Measurements from ENCODE around the gene DIP2B.

Gene DIP2B

GRCh38 chr12:50615145-50615906, 110.5 kb downstream of the DIP2B start:
- DNase-seq (ENCODE audit: low read depth) = no peak
- TF ChIP-seq CTCF (IDR thresholded peaks at IDR 0.05; ENCODE audit: control insufficient read depth, extremely low read depth, insufficient read depth) = no peak
- no peak overlapping the region for H3K4me3 ChIP-seq (ENCODE audit: low read depth, low read length)

- TF ChIP-seq CTCF (IDR thresholded peaks at IDR 0.05; ENCODE audit: control insufficient read depth, extremely low read depth, insufficient read depth) = no peak
- H3K4me3 ChIP-seq (ENCODE audit: low read depth, low read length) = no peak overlapping the region
- DNase-seq (ENCODE audit: low read depth) = no peak
Measured at GRCh38 chr12:50615907-50616296, 111.1 kb downstream of the DIP2B start.

GRCh38 chr12:50617657-50618056, 112.9 kb downstream of the DIP2B start:
- TF ChIP-seq CTCF (IDR thresholded peaks at IDR 0.05; ENCODE audit: control insufficient read depth, extremely low read depth, insufficient read depth) = no peak
- H3K4me3 ChIP-seq (ENCODE audit: low read depth, low read length) = no peak overlapping the region
- DNase-seq (ENCODE audit: low read depth) = no peak

- TF ChIP-seq CTCF (IDR thresholded peaks at IDR 0.05; ENCODE audit: control insufficient read depth, extremely low read depth, insufficient read depth) = no peak
- no peak for DNase-seq (ENCODE audit: low read depth)
- H3K4me3 ChIP-seq (ENCODE audit: low read depth, low read length) = no peak overlapping the region
Measured at GRCh38 chr12:50618864-50619609, 114.3 kb downstream of the DIP2B start.

GRCh38 chr12:50619610-50619958, 114.8 kb downstream of the DIP2B start:
- no peak for TF ChIP-seq CTCF (IDR thresholded peaks at IDR 0.05; ENCODE audit: control insufficient read depth, extremely low read depth, insufficient read depth)
- H3K4me3 ChIP-seq (ENCODE audit: low read depth, low read length) = no peak overlapping the region
- no peak for DNase-seq (ENCODE audit: low read depth)

GRCh38 chr12:50620109-50620977, 115.6 kb downstream of the DIP2B start:
- no peak for DNase-seq (ENCODE audit: low read depth)

More at GRCh38 chr12:50620109-50620977, 115.6 kb downstream of the DIP2B start:
- TF ChIP-seq CTCF (IDR thresholded peaks at IDR 0.05; ENCODE audit: control insufficient read depth, extremely low read depth, insufficient read depth) = no peak
- no peak overlapping the region for H3K4me3 ChIP-seq (ENCODE audit: low read depth, low read length)
